SK-N-SH (cell line): ENCODE measurements around the gene CASZ1. TPM values are rescaled to one million over a fixed set of nuclear protein-coding genes. Genes with fewer than 3 reads are reported as not detected.

ENCODE experiments used
- CTCF ChIA-PET: fragments of 300-600, 350-600 bp; formaldehyde crosslinking; extraction: SDS; loops from one replicate; lab custom pipeline; 2021; lab: Yijun Ruan, JAX
- POLR2A ChIA-PET: fragments of 350-600 bp; sonication (Branson Sonifier 250); formaldehyde crosslinking; extraction: SDS; loops from one replicate; lab custom pipeline; 2020; ENCODE audit warnings: antibody characterized with exemption, inconsistent platforms; lab: Yijun Ruan, JAX
- DNase-seq: peaks from one replicate; pipeline ENCODE4 v3.0.0; 2012
- H2AFZ ChIP-seq: fragments of 200-600 bp; sonication (generic); 2 replicates; pipeline ENCODE4 v1.8.1; 2016; ENCODE audit warnings: antibody characterized with exemption, mild to moderate bottlenecking, low read depth
- H3F3A ChIP-seq: fragments of 200-600 bp; sonication (generic); replicated peaks from 2 replicates; pipeline ENCODE3; 2016; ENCODE audit warnings: antibody characterized with exemption, mild to moderate bottlenecking; ENCODE audit not compliant: insufficient read depth
- H3K27ac ChIP-seq, 2 experiments: fragments of 200-500 bp in 1 of 2; fragments of 200-600 bp in 1 of 2; sonication (Bioruptor generic) in 1 of 2; sonication (generic), shearing (Covaris generic) in 1 of 2; 2 replicates each; pipeline versions ENCODE4 v1.5.1 to v1.6.1; 2014 to 2016; ENCODE audit warnings: low read depth in 2 of 2, inconsistent platforms in 1 of 2, low read length in 1 of 2, mild to moderate bottlenecking in 1 of 2, mixed read lengths in 1 of 2
- H3K27me3 ChIP-seq: fragments of 200-600 bp; sonication (generic), shearing (Covaris generic); 2 replicates; pipeline ENCODE4 v1.6.1; 2016; ENCODE audit warnings: mixed run types; ENCODE audit not compliant: insufficient read depth
- H3K36me3 ChIP-seq, 2 experiments: fragments of 200-500 bp in 1 of 2; fragments of 200-600 bp in 1 of 2; sonication (Bioruptor generic) in 1 of 2; sonication (generic) in 1 of 2; replicated peaks in 1 of 2; 2 replicates each; pipeline versions ENCODE3 to v1.5.1; 2014 to 2016; ENCODE audit warnings: low read length in 1 of 2, mild to moderate bottlenecking in 1 of 2; ENCODE audit not compliant: insufficient read depth in 2 of 2, control insufficient read depth in 1 of 2
- H3K4me1 ChIP-seq, 2 experiments: fragments of 200-500 bp in 1 of 2; fragments of 200-600 bp in 1 of 2; sonication (Bioruptor generic) in 1 of 2; sonication (generic), shearing (Covaris generic) in 1 of 2; 2 replicates each; pipeline versions ENCODE4 v1.5.1 to v1.6.1; 2014 to 2016; ENCODE audit warnings: low read depth in 1 of 2, low read length in 1 of 2, mixed run types in 1 of 2; ENCODE audit not compliant: insufficient read depth in 2 of 2, control insufficient read depth in 1 of 2
- H3K4me2 ChIP-seq: fragments of 200-600 bp; sonication (generic), shearing (Covaris generic); 2 replicates; pipeline ENCODE4 v1.6.1; 2017; ENCODE audit warnings: mixed run types
- H3K4me3 ChIP-seq, 2 experiments: fragments of 200-500 bp in 1 of 2; fragments of 200-600 bp in 1 of 2; sonication (Bioruptor generic) in 1 of 2; sonication (generic), shearing (Covaris generic) in 1 of 2; 2 replicates each; pipeline versions ENCODE4 v1.5.1 to v1.8.1; 2014 to 2016; ENCODE audit warnings: low read depth in 2 of 2, inconsistent platforms in 1 of 2, low read length in 1 of 2, mild to moderate bottlenecking in 1 of 2, mixed read lengths in 1 of 2, moderate library complexity in 1 of 2
- H3K79me2 ChIP-seq: fragments of 200-600 bp; sonication (generic); 2 replicates; pipeline ENCODE4 v1.8.1; 2017; ENCODE audit warnings: mild to moderate bottlenecking; ENCODE audit not compliant: insufficient read depth
- H3K9ac ChIP-seq: fragments of 200-600 bp; sonication (generic); 2 replicates; pipeline ENCODE4 v1.6.1; 2017; ENCODE audit warnings: mixed run types
- H3K9me2 ChIP-seq: fragments of 200-600 bp; sonication (generic); 2 replicates; pipeline ENCODE4 v1.6.1; 2017; ENCODE audit warnings: mixed run types
- H3K9me3 ChIP-seq: fragments of 200-600 bp; sonication (generic); 2 replicates; pipeline ENCODE4 v1.6.1; 2017; ENCODE audit warnings: mixed run types, mild to moderate bottlenecking, moderate library complexity
- H4K20me1 ChIP-seq: fragments of 200-600 bp; sonication (generic); 2 replicates; pipeline ENCODE4 v1.6.1; 2017; ENCODE audit warnings: mild to moderate bottlenecking, mixed run types; ENCODE audit not compliant: insufficient read depth
- CHD2 ChIP-seq: fragments of 150-350 bp; IDR thresholded peaks from 2 replicates; pipeline ENCODE4 v1.6.1; 2018; ENCODE audit warnings: low read length; ENCODE audit not compliant: partially characterized antibody
- ELF1 ChIP-seq: IDR thresholded peaks from 2 replicates; pipeline ENCODE4 v1.4.0; 2012
- EZH2phosphoT487 ChIP-seq: fragments of 200-600 bp; sonication (generic); IDR thresholded peaks from 2 replicates; pipeline ENCODE4 v1.6.1; 2017; ENCODE audit warnings: low read depth, mixed run types, mild to moderate bottlenecking, antibody characterized with exemption, moderate library complexity, borderline replicate concordance
- FOSL2 ChIP-seq: IDR thresholded peaks from 2 replicates; pipeline ENCODE4 v1.4.0; 2012; ENCODE audit warnings: low read depth, mild to moderate bottlenecking, moderate library complexity, borderline replicate concordance
- FOXJ3 ChIP-seq: sonication (generic); formaldehyde crosslinking; IDR thresholded peaks from 2 replicates; pipeline ENCODE4 v1.5.1; 2020; ENCODE audit warnings: mild to moderate bottlenecking, missing genetic modification reagents
- IRF3 ChIP-seq: fragments of 150-350 bp; IDR thresholded peaks from 2 replicates; pipeline ENCODE4 v1.6.1; 2016; ENCODE audit warnings: mild to moderate bottlenecking, low read depth, low read length
- JUND ChIP-seq: IDR thresholded peaks from 2 replicates; pipeline ENCODE4 v1.4.0; 2012
- MEF2A ChIP-seq: IDR thresholded peaks from 2 replicates; pipeline ENCODE4 v1.4.0; 2012; ENCODE audit warnings: low read depth, borderline replicate concordance
- REST ChIP-seq: IDR thresholded peaks from 2 replicates; pipeline ENCODE4 v1.6.1; 2012; ENCODE audit warnings: mild to moderate bottlenecking, low read depth, low read length, moderate library complexity
- RFX5 ChIP-seq: IDR thresholded peaks from 2 replicates; pipeline ENCODE4 v1.6.1; 2012; ENCODE audit warnings: mild to moderate bottlenecking, improper control_type of control experiment, low read length
- RXRA ChIP-seq: IDR thresholded peaks from 2 replicates; pipeline ENCODE4 v1.4.0; 2012; ENCODE audit warnings: low read depth, mild to moderate bottlenecking, borderline replicate concordance
- SIN3A ChIP-seq: IDR thresholded peaks from 2 replicates; pipeline ENCODE4 v1.6.1; 2012; ENCODE audit warnings: low read depth, mild to moderate bottlenecking, low read length, moderate library complexity, borderline replicate concordance
- TAF1 ChIP-seq: IDR thresholded peaks from 2 replicates; pipeline ENCODE4 v1.6.1; 2012; ENCODE audit warnings: low read depth, mild to moderate bottlenecking, low read length, moderate library complexity, borderline replicate concordance
- WGBS: methylation state at CpG from one replicate; pipeline ENCODE4 v1.1.6; 2017; ENCODE audit warnings: low lambda C conversion rate; 5-methylcytosine and 5-hydroxymethylcytosine counted together
- polyA plus RNA-seq, 3 experiments: library from polyadenylated mRNA; depleted of rRNA; stranded (reverse); fragments of >200 nt; gene quantifications; 2 replicates each; pipeline ENCODE4 v1.2.3, GENCODE V29; 2012
- TF ChIP-seq, protein P1 (sequence below): IDR thresholded peaks from 2 replicates; pipeline ENCODE4 v1.4.0; 2012; ENCODE audit warnings: low read depth, borderline replicate concordance

Gene CASZ1
- polyA plus RNA-seq, 1 of the 3 experiments (the other 2 are of a cell fraction), result 0.51 TPM

- Histone ChIP-seq H3K27me3 (no peaks in the 10 kb centered on the region), H3K79me2 (no peaks in the 10 kb centered on the region), H3K4me2 (no peak overlapping the region), H3K9me3 (no peaks in the 10 kb centered on the region), H2AFZ (no peak overlapping the region), H3K4me3 (no peak overlapping the region), H3F3A (no peaks in the 10 kb centered on the region), H4K20me1 (no peaks in the 10 kb centered on the region), H3K27ac (no peak overlapping the region), H3K9ac (no peak overlapping the region), H3K9me2 (no peaks in the 10 kb centered on the region), H3K36me3 (no peaks in the 10 kb centered on the region), H3K4me1 (peaks cover 0 to 5% of the 10 kb centered on the region in 2 experiments; a peak in 1 of 4 replicates)
- 83% methylated on average over 18 of the region's 18 CpGs for WGBS
- CTCF ChIA-PET, result no interaction called here
- POLR2A ChIA-PET, result no interaction called here
- DNase-seq, result no peak
- TF ChIP-seq FOXJ3 (no peak), EZH2phosphoT487 (no peak), JUND (no peak), FOSL2 (no peak), IRF3 (no peak), REST (no peak), ELF1 (no peak), TAF1 (no peak), RXRA (no peak), SIN3A (no peak), CHD2 (no peak), MEF2A (no peak), RFX5 (no peak)
- TF ChIP-seq, protein P1, sequence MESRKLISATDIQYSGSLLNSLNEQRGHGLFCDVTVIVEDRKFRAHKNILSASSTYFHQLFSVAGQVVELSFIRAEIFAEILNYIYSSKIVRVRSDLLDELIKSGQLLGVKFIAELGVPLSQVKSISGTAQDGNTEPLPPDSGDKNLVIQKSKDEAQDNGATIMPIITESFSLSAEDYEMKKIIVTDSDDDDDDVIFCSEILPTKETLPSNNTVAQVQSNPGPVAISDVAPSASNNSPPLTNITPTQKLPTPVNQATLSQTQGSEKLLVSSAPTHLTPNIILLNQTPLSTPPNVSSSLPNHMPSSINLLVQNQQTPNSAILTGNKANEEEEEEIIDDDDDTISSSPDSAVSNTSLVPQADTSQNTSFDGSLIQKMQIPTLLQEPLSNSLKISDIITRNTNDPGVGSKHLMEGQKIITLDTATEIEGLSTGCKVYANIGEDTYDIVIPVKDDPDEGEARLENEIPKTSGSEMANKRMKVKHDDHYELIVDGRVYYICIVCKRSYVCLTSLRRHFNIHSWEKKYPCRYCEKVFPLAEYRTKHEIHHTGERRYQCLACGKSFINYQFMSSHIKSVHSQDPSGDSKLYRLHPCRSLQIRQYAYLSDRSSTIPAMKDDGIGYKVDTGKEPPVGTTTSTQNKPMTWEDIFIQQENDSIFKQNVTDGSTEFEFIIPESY, result no peak
These were observed 50.5 kb downstream of the CASZ1 start for GRCh38 chr1:10745886-10746455.
